GM21825 (cell line): ENCODE measurements around the gene FOXP1.

Source experiments
- ATAC-seq: cut with Tn5 transposase; IDR thresholded peaks from one replicate; pipeline ENCODE4 v1.9.1; 2021; ENCODE audit warnings: mild to moderate bottlenecking, moderate library complexity; ENCODE audit not compliant: unreplicated experiment

The FOXP1 gene

DNA sequence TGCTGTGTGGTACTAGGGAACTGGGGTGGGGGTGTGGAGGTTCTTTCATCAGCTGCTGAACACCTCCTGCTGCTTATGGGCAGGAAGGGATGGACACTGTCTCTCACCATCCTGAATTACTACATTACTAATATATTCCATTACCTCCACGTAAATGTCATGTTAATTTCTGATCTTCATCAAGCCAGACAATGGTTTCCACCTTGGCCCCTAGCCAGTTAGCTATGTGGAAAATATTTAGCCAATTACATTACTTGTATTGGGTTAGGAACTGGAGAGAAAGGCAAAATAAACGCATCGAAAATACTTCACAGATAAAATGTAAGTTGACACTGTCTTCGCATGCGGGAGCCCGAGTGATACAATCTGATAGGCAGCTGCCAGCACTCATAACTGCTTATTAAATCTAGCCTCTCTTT, 95.1 kb downstream of the FOXP1 start:
- no peak for ATAC-seq

GRCh38 chr3:71487418-71487817, 96.1 kb downstream of the FOXP1 start:
- no peak for ATAC-seq

DNA sequence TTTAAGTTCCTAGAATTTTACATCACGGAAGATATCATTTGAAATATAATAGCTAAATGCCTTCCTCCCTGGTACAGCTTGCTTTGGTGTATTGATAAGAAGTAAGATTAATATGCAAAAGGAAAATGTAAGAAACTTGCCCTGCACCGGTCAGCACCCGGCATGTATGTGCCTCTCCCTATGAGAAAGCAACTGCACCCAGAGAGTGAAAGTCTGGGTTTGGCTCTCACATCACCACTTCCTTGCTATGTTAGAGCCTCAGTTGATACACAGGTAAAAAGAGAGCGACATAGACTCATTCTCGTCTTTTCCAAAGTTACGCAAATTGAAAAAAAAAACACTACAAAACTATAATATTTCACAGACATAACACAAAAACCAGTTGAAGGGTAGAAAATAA, 96.7 kb downstream of the FOXP1 start:
- no peak for ATAC-seq

- no peak for ATAC-seq
Observed at GRCh38 chr3:71485896-71486295, 97.6 kb downstream of the FOXP1 start.

DNA sequence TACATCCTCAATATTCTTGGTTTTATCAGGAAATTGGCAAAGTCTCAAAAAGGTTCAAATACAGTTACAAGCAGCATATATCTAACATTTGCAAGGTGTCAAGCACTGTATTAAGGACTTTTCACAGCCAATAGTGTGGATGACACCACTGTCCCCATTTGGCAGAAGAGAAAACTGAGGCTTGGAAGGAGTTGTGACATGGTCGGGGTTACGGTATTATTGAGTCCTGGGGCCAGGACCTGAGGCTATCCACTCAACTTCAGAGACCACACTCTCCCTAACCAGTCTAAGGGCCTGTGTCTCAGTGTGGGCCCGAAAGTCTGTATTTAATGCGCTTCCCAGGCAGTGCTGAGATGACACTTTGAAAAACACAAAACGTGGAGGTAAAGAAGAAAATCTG, 99.1 kb downstream of the FOXP1 start:
- no peak for ATAC-seq

GRCh38 chr3:71484047-71484446, 99.5 kb downstream of the FOXP1 start:
- no peak for ATAC-seq

DNA sequence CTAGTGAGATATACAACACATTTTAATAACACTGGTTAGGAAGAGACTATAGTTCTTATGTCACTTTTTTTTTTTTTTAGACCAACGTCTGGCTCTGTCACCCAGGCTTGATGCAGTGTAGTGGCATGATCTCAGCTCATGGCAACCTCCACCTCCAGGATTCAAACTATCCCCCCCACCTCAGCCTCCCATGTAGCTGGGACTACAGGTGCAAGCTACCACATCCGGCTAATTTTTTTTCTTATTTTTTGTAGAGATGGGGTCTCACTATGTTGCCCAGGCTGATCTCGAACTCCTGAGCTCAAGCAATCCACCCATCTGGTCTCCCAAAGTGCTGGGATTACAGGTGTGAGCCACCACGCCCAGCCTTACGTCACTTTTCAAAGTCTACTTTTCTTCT, 100.8 kb downstream of the FOXP1 start:
- no peak for ATAC-seq

- no peak for ATAC-seq
Observed at GRCh38 chr3:71478568-71478967, 105.0 kb downstream of the FOXP1 start.

DNA sequence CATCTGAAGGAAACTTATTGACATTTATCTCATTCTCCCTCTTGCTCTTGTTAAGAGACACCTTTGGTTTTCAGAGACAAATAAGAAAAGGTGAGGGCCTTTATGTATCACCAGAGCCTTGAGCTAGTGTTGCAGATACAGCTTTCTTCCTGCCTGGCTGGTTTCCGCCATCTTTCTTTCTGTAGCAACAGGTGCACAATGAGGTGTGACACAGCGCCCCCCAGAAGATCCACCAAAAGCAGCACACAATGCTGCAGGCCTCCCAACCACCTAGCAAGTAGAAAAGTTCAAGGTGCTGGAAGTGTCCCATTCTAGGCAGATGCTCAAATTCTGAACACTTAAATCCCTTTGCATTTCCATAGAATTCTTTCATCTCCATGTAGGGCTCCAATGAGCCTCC, 106.6 kb downstream of the FOXP1 start:
- ATAC-seq = no peak

DNA sequence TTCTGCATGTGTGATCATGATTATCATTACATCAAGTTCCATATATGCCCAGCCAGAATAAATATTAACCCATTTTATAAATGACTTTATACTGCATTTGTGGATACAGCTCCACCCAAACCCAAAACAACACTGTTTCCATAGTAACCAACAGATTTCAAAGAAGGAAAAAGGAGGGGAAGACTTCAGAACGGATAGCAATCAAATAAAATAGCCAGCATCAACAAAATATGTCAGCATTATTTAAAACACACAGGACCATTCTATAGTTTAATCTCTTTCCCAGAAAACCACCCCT, 114.4 kb downstream of the FOXP1 start:
- ATAC-seq = no peak

GRCh38 chr3:71468311-71469137, 115.0 kb downstream of the FOXP1 start:
- ATAC-seq = no peak

DNA sequence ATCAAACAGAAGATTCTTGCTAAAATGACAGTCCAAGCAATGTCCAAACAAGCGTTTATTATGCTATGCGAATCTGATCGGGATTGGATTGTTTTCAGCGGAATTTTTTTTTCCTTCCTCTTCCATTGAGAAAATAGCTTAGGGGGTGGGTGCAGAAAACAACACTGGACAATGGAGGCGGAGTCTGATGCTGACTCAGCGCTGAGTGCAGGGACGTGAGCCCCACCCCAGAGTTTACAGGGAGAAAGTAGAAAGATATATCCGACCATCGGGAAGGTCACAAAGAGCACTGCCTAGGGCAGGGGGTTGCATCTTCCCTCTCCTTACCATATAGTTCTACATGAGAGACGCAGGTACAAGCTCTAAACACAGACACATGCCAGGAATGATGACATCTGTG, 117.0 kb downstream of the FOXP1 start:
- ATAC-seq = no peak

- ATAC-seq = no peak
Observed at GRCh38 chr3:71465371-71466036, 118.0 kb downstream of the FOXP1 start.

DNA sequence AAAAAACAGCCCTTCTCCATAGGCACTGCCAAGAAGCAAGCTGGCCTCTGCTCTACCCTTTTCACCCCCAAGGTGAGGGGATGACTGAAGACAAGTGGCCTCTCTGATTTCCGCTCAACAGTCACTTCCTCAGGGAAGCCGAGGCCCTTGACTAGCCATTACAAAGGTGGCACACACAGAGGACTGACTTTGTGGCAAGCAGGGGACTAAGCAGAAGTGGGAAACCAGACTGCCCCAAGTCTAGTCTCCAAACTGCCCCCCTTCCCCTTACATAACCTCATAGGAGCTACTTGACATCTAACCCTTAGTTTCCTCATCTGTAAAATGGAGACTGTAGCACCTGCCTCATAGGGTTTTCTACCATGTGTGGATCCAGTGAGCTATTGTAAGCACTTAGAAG, 118.9 kb downstream of the FOXP1 start:
- no peak for ATAC-seq

DNA sequence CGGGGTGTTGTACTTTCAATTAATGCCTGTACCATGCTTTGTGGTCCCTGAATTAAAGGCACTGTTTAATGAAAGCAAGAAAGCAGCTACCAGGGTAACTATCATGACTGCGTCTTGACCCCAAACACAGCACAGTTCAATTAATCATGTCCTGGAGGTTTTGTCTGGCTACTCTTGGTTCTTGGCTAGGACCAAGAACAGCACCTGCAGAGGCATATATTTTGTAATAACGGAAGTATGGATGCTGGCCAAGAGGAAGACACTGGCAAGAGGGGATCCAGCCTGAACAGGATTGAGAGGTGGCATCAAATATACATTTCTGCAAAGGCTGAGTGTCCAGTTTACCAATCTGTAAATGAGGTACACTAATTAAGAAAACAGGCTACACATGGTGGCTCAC, 119.9 kb downstream of the FOXP1 start:
- no peak for ATAC-seq

DNA sequence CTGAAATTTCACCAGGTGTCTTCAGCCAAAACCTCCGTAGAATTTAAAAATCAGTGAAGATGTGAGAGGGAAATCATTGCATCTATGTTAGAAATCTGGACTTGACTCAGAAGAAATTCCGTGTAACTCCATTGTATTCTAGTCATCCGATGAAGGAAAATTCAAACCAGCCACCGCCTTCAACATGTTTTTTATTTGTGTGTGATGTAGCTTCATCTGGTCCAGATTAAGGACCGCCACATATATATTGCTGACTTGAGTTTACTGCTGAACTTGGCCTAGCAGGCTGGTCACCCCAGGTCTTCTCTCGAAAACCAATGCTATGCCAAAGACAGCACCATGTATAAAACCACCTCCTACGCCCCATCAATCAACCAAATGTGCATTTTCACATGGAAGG, 120.9 kb downstream of the FOXP1 start:
- ATAC-seq = no peak

DNA sequence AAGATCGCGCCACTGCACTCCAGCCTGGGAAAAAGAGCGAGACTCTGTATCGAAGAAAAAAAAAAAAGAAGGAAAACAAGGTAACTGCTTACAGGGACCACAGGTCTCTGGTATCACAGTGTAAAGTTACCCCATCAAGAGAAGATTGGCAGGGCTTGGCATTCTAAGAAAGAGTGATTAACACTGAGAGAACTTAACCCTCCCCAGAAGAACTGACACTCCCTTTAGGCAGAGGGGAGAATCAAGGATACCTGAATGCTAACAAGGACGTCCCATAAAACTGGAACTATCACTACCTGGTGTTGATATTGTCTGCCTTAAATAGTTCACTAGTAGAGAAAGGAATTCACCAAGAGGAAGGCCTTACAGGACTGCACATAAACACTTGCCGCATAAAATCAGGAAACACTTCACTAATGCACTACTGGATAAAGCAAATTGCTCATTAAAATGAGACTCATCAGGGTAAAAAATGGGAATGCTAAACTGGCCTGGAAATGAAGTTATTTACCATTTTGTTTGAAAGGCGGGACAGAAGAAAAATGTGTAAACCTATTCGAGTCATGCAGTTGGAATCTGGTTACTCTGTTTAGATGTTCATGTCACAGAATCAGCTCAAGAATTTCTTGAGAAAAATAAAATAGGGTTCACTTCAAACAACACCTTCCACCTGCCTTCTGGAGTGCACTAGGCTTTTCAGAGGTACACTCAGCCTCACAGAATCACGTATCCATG, 121.6 kb downstream of the FOXP1 start:
- ATAC-seq = no peak

DNA sequence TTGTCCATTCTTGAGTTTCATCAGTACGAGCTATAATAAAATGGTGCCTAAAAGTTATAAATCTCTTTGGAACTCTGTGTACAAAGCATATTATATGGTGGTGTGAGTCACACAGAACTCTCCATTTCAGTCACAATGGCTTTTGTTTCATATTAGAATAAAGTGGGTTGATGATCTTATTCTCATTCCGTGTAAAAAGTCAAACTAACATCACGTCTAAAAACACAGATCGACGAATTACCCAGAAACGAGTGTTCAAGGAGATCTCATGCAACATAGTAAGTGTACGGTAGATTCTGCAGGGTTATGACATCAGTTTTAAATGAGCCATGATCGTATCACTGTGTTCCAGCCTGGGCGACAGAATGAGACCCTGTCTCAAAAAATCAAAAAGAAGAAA, 122.4 kb downstream of the FOXP1 start:
- ATAC-seq = no peak

- no peak for ATAC-seq
Observed at GRCh38 chr3:71458895-71459294, 124.6 kb downstream of the FOXP1 start.

DNA sequence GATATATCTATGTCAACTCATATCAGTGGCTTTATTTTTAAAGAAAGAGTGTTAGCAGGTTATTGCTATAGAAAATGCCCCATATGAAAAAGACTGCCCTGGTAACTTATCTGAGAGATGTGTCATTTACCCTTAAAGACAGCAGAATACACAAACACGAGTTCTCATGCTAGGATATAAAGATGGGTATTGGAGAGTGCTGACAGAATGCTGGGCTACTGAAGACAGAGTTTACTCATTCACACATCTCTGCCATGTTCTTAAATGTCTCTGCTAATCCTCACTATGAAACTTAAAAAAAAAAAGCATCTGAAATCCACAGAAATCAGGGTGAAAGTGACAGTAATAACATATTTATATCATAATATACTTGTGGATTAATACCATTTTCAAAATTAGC, 126.7 kb downstream of the FOXP1 start:
- no peak for ATAC-seq

GRCh38 chr3:71456156-71456555, 127.4 kb downstream of the FOXP1 start:
- no peak for ATAC-seq
